Neural crest cell (in vitro differentiated cells): ENCODE data around the gene PRR7. TPM values are rescaled to one million over a fixed set of nuclear protein-coding genes. Genes with fewer than 3 reads are reported as not detected.
A peak's percentile ranks its signal among the peaks of the same experiment; 100 is the strongest.

Experiments used
- DNase-seq: peaks from one replicate; pipeline ENCODE4 v3.0.0; 2021; ENCODE audit warnings: low read depth, mixed read lengths, low spot score
- H3K27ac Mint-ChIP-seq: one replicate; pipeline ENCODE4 v1.8.0; 2021; ENCODE audit warnings: mild to moderate bottlenecking, mixed read lengths; ENCODE audit not compliant: unreplicated experiment
- H3K27me3 Mint-ChIP-seq: 2 replicates; pipeline ENCODE4 v1.8.0; 2021; ENCODE audit warnings: low read depth, mild to moderate bottlenecking, mixed read lengths
- H3K36me3 Mint-ChIP-seq: 2 replicates; pipeline ENCODE4 v1.8.0; 2021; ENCODE audit warnings: low read depth, mild to moderate bottlenecking, mixed read lengths
- H3K4me1 Mint-ChIP-seq: 2 replicates; pipeline ENCODE4 v1.8.0; 2021; ENCODE audit warnings: mixed read lengths
- H3K4me3 Mint-ChIP-seq: one replicate; pipeline ENCODE4 v1.8.0; 2021; ENCODE audit warnings: mild to moderate bottlenecking, mixed read lengths
- H3K9me3 Mint-ChIP-seq: 2 replicates; pipeline ENCODE4 v1.8.0; 2021; ENCODE audit warnings: mixed read lengths
- total RNA-seq: library from RNA; stranded (reverse); gene quantifications from 2 replicates; pipeline ENCODE4 v1.2.1, GENCODE V29; 2021
- TF ChIP-seq, protein P1 (sequence below): fragments of 200-600 bp; sonication (generic); conservative IDR thresholded peaks from 2 replicates; pipeline ENCODE4 v1.5.0; 2021; ENCODE audit warnings: antibody characterized with exemption, mild to moderate bottlenecking

Gene PRR7
- total RNA-seq, 1 donor from 2014 or later = 19.0 TPM

DNA sequence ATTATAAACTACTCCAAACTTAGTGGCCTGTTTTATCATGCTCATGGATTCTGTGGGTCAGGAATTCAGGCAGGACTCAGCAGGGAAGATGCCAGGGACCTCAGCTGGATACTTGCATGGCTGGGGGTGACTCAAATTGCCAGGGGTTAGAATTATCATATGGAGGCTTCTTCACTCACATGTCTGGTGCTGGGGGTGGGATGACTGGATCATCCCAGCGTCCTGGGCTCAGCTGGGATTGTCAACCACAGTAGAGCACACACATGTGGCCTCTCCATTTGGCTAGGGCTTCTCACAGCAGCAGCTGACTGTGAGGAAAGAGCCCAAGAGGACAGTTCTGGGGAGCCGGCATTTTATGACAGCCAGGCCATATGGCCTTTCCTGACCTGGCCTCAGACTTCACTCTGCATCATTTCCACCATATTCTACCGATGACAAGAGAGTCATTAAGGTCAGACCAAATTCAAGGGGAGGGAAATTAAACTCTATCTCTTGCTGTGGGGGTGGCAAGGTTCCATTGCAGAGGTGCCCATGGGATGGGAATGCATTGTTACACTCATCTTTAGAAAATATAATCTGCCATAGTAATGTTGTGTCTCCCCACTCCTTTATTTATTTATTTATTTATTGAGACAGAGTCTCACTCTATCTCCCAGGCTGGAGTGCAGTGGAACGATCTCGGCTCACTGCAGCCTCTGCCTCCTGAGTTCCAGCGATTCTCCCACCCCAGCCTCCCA lies 25.4 kb upstream of the PRR7 start:
- peaks cover 2% of the 10 kb centered on the region for H3K27me3 Mint-ChIP-seq
- H3K9me3 Mint-ChIP-seq = no peaks in the 10 kb centered on the region
- TF ChIP-seq, protein P1, sequence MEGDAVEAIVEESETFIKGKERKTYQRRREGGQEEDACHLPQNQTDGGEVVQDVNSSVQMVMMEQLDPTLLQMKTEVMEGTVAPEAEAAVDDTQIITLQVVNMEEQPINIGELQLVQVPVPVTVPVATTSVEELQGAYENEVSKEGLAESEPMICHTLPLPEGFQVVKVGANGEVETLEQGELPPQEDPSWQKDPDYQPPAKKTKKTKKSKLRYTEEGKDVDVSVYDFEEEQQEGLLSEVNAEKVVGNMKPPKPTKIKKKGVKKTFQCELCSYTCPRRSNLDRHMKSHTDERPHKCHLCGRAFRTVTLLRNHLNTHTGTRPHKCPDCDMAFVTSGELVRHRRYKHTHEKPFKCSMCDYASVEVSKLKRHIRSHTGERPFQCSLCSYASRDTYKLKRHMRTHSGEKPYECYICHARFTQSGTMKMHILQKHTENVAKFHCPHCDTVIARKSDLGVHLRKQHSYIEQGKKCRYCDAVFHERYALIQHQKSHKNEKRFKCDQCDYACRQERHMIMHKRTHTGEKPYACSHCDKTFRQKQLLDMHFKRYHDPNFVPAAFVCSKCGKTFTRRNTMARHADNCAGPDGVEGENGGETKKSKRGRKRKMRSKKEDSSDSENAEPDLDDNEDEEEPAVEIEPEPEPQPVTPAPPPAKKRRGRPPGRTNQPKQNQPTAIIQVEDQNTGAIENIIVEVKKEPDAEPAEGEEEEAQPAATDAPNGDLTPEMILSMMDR = no peak
- peaks cover 12% of the 10 kb centered on the region for H3K4me1 Mint-ChIP-seq
- DNase-seq = no peak
- peak overlapping the region; percentile 29 for H3K4me3 Mint-ChIP-seq
- H3K36me3 Mint-ChIP-seq = no peaks in the 10 kb centered on the region
- peak overlapping the region; percentile 37 for H3K27ac Mint-ChIP-seq

GRCh38 chr5:177423671-177424070 lies 22.9 kb upstream of the PRR7 start:
- H3K4me1 Mint-ChIP-seq = peaks cover 22% of the 10 kb centered on the region
- no peak overlapping the region for H3K27ac Mint-ChIP-seq
- no peak for DNase-seq
- TF ChIP-seq, protein P1 = no peak
- no peak overlapping the region for H3K4me3 Mint-ChIP-seq
- no peaks in the 10 kb centered on the region for H3K9me3 Mint-ChIP-seq
- H3K36me3 Mint-ChIP-seq = no peaks in the 10 kb centered on the region
- peaks cover 4% of the 10 kb centered on the region for H3K27me3 Mint-ChIP-seq

DNA sequence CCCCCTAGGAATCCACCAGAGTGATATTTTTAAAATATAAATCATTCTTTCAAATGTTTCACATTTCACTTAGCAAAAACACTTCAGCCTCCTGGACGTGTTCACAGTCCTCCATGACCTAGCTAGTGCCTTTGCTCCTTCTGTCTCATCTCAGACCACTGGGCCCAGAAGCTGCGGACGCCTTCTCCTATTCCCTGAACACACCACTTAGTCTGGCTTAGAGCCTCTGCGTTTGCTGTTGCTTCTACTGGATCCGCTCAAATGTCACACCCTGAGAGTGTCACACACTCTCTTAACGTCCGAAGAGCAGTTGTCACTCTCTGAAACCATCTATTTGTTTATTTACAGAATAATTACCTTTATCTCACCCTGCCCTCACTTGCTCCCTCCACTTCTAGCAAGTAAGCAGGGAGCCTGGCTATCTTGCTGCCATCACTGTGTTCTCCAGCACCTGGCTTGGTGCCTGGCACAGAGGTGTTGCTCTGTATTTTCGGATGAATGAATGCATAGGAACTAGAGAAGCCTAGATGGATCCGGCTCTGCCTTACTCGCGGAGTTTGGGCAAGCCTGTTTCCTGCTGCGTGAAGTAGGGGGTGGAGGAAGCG lies 21.3 kb upstream of the PRR7 start:
- no peaks in the 10 kb centered on the region for H3K36me3 Mint-ChIP-seq
- H3K4me1 Mint-ChIP-seq = peaks cover 31% of the 10 kb centered on the region
- TF ChIP-seq, protein P1 = no peak
- H3K4me3 Mint-ChIP-seq = peak overlapping the region; percentile 98
- H3K27me3 Mint-ChIP-seq = peaks cover 4% of the 10 kb centered on the region
- H3K9me3 Mint-ChIP-seq = no peaks in the 10 kb centered on the region
- no peak overlapping the region for H3K27ac Mint-ChIP-seq
- DNase-seq = no peak

DNA sequence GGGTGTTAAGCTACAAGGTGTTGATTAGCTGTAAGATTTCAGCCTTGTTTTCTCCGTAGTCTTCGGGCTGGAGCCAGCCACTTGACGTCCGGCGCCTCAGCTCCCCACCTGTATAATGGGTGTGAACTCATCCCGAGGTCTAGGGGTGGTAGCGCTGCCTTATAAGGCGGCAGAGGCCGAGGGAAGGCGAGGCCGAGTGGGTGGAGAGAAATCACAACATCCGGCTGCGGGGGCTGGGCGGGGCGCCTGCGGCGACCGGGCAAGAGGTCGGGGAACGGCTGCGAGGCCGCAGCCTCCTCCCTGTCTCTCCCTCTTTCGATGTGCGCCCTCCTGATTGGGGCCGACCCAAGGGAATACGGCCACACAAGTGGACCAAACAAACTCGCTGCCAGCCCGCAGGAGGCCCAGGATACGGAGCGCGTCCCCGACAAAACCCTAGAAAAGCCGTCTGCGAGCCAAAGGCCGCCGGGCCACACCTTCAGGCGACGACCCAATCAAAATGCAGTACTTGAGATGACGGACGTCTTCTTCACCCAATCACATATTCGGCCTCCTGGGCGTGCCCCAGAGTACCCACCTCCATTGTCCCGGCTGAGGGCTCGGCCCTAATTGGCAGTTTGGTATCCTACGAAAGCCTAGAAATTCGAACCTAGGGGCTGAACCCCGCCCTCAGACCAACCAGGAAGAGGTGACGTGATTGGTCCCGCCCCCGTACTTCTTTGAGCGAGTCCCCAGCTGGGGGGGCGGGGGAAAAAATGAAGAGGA lies 20.6 kb upstream of the PRR7 start:
- TF ChIP-seq, protein P1 = no peak
- H3K36me3 Mint-ChIP-seq = no peaks in the 10 kb centered on the region
- H3K27ac Mint-ChIP-seq = peak overlapping the region; percentile 99
- H3K27me3 Mint-ChIP-seq = peaks cover 4% of the 10 kb centered on the region
- peak; percentile 98 for DNase-seq
- H3K9me3 Mint-ChIP-seq = no peaks in the 10 kb centered on the region
- peaks cover 31% of the 10 kb centered on the region for H3K4me1 Mint-ChIP-seq
- peak overlapping the region; percentile 98 for H3K4me3 Mint-ChIP-seq

GRCh38 chr5:177426566-177427210 lies 19.9 kb upstream of the PRR7 start, which contains the start of gene GRK6:
GRK6 (plus strand) TSS chr5:177426676; CDS start chr5:177426846, 170 bp downstream.
- DNase-seq = no peak
- Mint-ChIP-seq H3K27ac (peak within 1 kb of the TSS; percentile 99), H3K4me3 (peak within 1 kb of the TSS; percentile 98), H3K9me3 (no peaks in the 10 kb centered on the region), H3K27me3 (peaks cover 4% of the 10 kb centered on the region), H3K4me1 (peaks cover 31% of the 10 kb centered on the region), H3K36me3 (no peaks in the 10 kb centered on the region)
- TF ChIP-seq, protein P1 = no peak
